Measurements from ENCODE around the gene RANBP17. TPM values are rescaled to one million over a fixed set of nuclear protein-coding genes. Genes with fewer than 3 reads are reported as not detected.

RANBP17 gene
- total RNA-seq, 1 donor from 2014 or later, result 49.7 TPM

GRCh38 chr5:171050916-171051315 is 189.1 kb downstream of the RANBP17 start:
- no peaks in the 10 kb centered on the region for H3K36me3 ChIP-seq
- no peak overlapping the region for H2AFZ ChIP-seq (replicated peaks)
- no peaks in the 10 kb centered on the region for H3K27me3 ChIP-seq
- Mint-ChIP-seq H3K27ac (no peak overlapping the region), H3K9me3 (peaks cover 31% of the 10 kb centered on the region), H3K36me3 (peaks cover 21% of the 10 kb centered on the region), H3K4me1 (no peaks in the 10 kb centered on the region), H3K27me3 (ENCODE audit: insufficient read depth, low read depth) (no peaks in the 10 kb centered on the region), H3K4me3 (no peak overlapping the region)
- TF ChIP-seq EZH2 (IDR thresholded peaks at IDR 0.05) (no peak), EZH2phosphoT487 (IDR thresholded peaks at IDR 0.05) (no peak)
- TF ChIP-seq, protein P1, sequence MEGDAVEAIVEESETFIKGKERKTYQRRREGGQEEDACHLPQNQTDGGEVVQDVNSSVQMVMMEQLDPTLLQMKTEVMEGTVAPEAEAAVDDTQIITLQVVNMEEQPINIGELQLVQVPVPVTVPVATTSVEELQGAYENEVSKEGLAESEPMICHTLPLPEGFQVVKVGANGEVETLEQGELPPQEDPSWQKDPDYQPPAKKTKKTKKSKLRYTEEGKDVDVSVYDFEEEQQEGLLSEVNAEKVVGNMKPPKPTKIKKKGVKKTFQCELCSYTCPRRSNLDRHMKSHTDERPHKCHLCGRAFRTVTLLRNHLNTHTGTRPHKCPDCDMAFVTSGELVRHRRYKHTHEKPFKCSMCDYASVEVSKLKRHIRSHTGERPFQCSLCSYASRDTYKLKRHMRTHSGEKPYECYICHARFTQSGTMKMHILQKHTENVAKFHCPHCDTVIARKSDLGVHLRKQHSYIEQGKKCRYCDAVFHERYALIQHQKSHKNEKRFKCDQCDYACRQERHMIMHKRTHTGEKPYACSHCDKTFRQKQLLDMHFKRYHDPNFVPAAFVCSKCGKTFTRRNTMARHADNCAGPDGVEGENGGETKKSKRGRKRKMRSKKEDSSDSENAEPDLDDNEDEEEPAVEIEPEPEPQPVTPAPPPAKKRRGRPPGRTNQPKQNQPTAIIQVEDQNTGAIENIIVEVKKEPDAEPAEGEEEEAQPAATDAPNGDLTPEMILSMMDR (IDR thresholded peaks at IDR 0.05), result no peak
- H3F3A ChIP-seq (ENCODE audit: low read depth), result peaks cover 6% of the 10 kb centered on the region
- H3K9ac ChIP-seq, result no peak overlapping the region
- peaks cover 11% of the 10 kb centered on the region for H3K9me3 ChIP-seq (ENCODE audit: low read depth)
- no peak overlapping the region for H3K27ac ChIP-seq
- no peak for DNase-seq (ENCODE audit: low spot score)
- H3K4me2 ChIP-seq, result no peak overlapping the region
- no peaks in the 10 kb centered on the region for H3K4me1 ChIP-seq
- H4K20me1 ChIP-seq (ENCODE audit: low read depth), result no peaks in the 10 kb centered on the region
- H3K4me3 ChIP-seq, result no peak overlapping the region
- H3K79me2 ChIP-seq (ENCODE audit: low read depth), result no peaks in the 10 kb centered on the region

- Histone ChIP-seq H4K20me1 (ENCODE audit: low read depth) (no peaks in the 10 kb centered on the region), H3K4me2 (no peak overlapping the region), H3K9me3 (ENCODE audit: low read depth) (peaks cover 30% of the 10 kb centered on the region), H3K79me2 (ENCODE audit: low read depth) (no peaks in the 10 kb centered on the region), H3K27me3 (no peaks in the 10 kb centered on the region), H3K27ac (no peak overlapping the region), H3F3A (ENCODE audit: low read depth) (peaks cover 10% of the 10 kb centered on the region), H3K9ac (no peak overlapping the region), H2AFZ (replicated peaks) (no peak overlapping the region), H3K4me3 (no peak overlapping the region), H3K36me3 (peaks cover 10% of the 10 kb centered on the region), H3K4me1 (no peaks in the 10 kb centered on the region)
- H3K4me1 Mint-ChIP-seq, result no peaks in the 10 kb centered on the region
- H3K27me3 Mint-ChIP-seq (ENCODE audit: insufficient read depth, low read depth), result no peaks in the 10 kb centered on the region
- no peak overlapping the region for H3K4me3 Mint-ChIP-seq
- TF ChIP-seq, protein P1 (IDR thresholded peaks at IDR 0.05), result no peak
- TF ChIP-seq EZH2 (IDR thresholded peaks at IDR 0.05) (no peak), EZH2phosphoT487 (IDR thresholded peaks at IDR 0.05) (no peak)
- H3K9me3 Mint-ChIP-seq, result peaks cover 35% of the 10 kb centered on the region
- DNase-seq (ENCODE audit: low spot score), result no peak
- no peak overlapping the region for H3K27ac Mint-ChIP-seq
- H3K36me3 Mint-ChIP-seq, result peaks cover 27% of the 10 kb centered on the region
Observed at GRCh38 chr5:171055875-171056454, 194.1 kb downstream of the RANBP17 start.

DNA sequence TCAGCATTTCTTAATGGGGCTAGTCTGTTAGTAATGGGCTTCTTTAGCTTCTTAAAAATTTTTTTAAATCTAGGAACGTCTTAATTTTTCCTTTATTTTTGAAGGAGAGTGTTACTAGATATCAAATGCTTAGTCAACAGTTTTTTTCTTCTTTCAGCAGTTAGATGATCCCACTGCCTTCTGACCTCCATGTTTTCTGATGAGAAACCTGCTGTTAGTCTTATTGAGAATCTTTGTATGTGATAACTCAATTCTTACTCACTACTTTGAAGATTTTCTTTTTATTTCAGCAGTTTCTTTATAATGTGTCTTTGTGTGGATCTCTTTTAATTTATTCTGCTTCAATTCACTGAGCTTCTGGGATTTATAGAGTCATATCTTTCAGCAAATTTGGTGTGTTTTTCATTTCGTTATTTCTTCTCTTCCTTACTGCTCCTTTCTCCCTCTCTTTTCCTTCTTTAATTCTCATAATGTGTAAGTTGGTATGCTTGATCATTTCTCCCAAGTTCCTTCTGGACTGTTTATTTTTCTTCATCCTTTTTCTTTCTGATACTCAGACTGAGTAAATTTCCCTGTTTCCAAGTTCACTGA is 205.8 kb downstream of the RANBP17 start:
- no peak overlapping the region for H3K27ac Mint-ChIP-seq
- H3K9me3 Mint-ChIP-seq, result peaks cover 46% of the 10 kb centered on the region
- H3K27me3 ChIP-seq, result no peaks in the 10 kb centered on the region
- H3K36me3 ChIP-seq, result no peaks in the 10 kb centered on the region
- DNase-seq (ENCODE audit: low spot score), result no peak
- no peaks in the 10 kb centered on the region for H3K79me2 ChIP-seq (ENCODE audit: low read depth)
- peaks cover 19% of the 10 kb centered on the region for H3K9me3 ChIP-seq (ENCODE audit: low read depth)
- H3K27ac ChIP-seq, result no peak overlapping the region
- H3K4me2 ChIP-seq, result no peak overlapping the region
- peaks cover 3% of the 10 kb centered on the region for H3K27me3 Mint-ChIP-seq (ENCODE audit: insufficient read depth, low read depth)
- no peaks in the 10 kb centered on the region for H3K4me1 ChIP-seq
- H3F3A ChIP-seq (ENCODE audit: low read depth), result no peaks in the 10 kb centered on the region
- no peaks in the 10 kb centered on the region for H4K20me1 ChIP-seq (ENCODE audit: low read depth)
- no peak overlapping the region for H2AFZ ChIP-seq (replicated peaks)
- no peak overlapping the region for H3K4me3 ChIP-seq
- no peak overlapping the region for H3K4me3 Mint-ChIP-seq
- H3K36me3 Mint-ChIP-seq, result peaks cover 22% of the 10 kb centered on the region
- H3K9ac ChIP-seq, result no peak overlapping the region
- no peak for TF ChIP-seq EZH2 (IDR thresholded peaks at IDR 0.05)
- TF ChIP-seq, protein P1 (IDR thresholded peaks at IDR 0.05), result no peak
- no peaks in the 10 kb centered on the region for H3K4me1 Mint-ChIP-seq
